PFSK-1 (cell line): ENCODE results near the gene SPOCK3.

Experiments used
- TAF1 ChIP-seq: IDR thresholded peaks from 2 replicates; pipeline ENCODE4 v1.6.1; 2012; ENCODE audit warnings: low read length, control low read depth, borderline replicate concordance; ENCODE audit not compliant: insufficient read depth
- TF ChIP-seq, protein P1 (sequence below), 2 experiments: IDR thresholded peaks; 2 replicates each; pipeline versions ENCODE4 v1.6.1 to v1.8.0; 2011 to 2012; ENCODE audit warnings: low read depth in 2 of 2, low read length in 2 of 2, control low read depth in 1 of 2, inconsistent platforms in 1 of 2, mild to moderate bottlenecking in 1 of 2, moderate library complexity in 1 of 2; ENCODE audit not compliant: insufficient read depth in 1 of 2

DNA sequence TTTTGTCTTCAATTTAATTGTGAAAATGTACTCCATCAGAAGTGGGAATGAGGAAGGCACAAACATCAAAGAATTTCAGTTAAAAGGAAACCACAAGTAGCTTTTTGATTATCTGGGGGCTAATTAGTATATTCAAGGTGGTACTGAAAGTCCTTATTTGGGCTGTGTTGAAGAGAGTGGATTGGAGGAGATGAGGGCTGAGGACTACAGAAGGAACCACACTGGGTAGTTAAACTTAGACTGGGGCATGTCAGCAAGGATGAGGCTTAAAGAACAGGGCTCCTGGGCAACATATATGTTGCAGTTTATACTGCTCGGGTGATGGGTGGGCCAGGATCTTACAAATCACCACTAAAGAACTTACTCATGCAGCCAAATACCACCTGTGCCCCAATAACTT, 346.8 kb downstream of the SPOCK3 start:
- TF ChIP-seq TAF1: no peak
- TF ChIP-seq, protein P1, sequence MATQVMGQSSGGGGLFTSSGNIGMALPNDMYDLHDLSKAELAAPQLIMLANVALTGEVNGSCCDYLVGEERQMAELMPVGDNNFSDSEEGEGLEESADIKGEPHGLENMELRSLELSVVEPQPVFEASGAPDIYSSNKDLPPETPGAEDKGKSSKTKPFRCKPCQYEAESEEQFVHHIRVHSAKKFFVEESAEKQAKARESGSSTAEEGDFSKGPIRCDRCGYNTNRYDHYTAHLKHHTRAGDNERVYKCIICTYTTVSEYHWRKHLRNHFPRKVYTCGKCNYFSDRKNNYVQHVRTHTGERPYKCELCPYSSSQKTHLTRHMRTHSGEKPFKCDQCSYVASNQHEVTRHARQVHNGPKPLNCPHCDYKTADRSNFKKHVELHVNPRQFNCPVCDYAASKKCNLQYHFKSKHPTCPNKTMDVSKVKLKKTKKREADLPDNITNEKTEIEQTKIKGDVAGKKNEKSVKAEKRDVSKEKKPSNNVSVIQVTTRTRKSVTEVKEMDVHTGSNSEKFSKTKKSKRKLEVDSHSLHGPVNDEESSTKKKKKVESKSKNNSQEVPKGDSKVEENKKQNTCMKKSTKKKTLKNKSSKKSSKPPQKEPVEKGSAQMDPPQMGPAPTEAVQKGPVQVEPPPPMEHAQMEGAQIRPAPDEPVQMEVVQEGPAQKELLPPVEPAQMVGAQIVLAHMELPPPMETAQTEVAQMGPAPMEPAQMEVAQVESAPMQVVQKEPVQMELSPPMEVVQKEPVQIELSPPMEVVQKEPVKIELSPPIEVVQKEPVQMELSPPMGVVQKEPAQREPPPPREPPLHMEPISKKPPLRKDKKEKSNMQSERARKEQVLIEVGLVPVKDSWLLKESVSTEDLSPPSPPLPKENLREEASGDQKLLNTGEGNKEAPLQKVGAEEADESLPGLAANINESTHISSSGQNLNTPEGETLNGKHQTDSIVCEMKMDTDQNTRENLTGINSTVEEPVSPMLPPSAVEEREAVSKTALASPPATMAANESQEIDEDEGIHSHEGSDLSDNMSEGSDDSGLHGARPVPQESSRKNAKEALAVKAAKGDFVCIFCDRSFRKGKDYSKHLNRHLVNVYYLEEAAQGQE (IDR thresholded peaks at IDR 0.05; ENCODE audit: insufficient read depth in 1 of 2, low read depth in 2 of 2, low read length in 2 of 2): no peak
